H1 (cell line): Measurements from ENCODE around the gene CACNA1F. TPM values are rescaled to one million over a fixed set of nuclear protein-coding genes. Genes with fewer than 3 reads are reported as not detected.

ENCODE experiments used
- CTCF ChIA-PET: fragments of 300-600 bp; sonication (Branson Sonifier 250); formaldehyde crosslinking; loops from one replicate; lab custom pipeline; 2021; ENCODE audit not compliant: partially characterized antibody; lab: Charles Lee
- POLR2A ChIA-PET: fragments of 300-600 bp; sonication (Branson Sonifier 250); formaldehyde crosslinking; loops from one replicate; lab custom pipeline; 2021; ENCODE audit warnings: inconsistent platforms; ENCODE audit not compliant: partially characterized antibody; lab: Charles Lee
- DNase-seq, 2 experiments: peaks; one replicate each; pipeline versions ENCODE4 v3.0.0 to v3.0.0-alpha.2; 2010 to 2022; ENCODE audit warnings: low spot score in 2 of 2, low read depth in 1 of 2, mixed read lengths in 1 of 2
- FAIRE-seq: peaks from 2 replicates; lab custom pipeline; 2011; peaks lifted over from hg19 to GRCh38; lab: Jason Lieb, UNC
- H2AFZ ChIP-seq: 2 replicates; pipeline ENCODE4 v1.8.1; 2012; ENCODE audit warnings: low read length, inconsistent platforms
- H2AK5ac ChIP-seq: 2 replicates; pipeline ENCODE4 v1.6.1; 2013; ENCODE audit warnings: low read depth, low read length
- H2BK120ac ChIP-seq: replicated peaks from 2 replicates; pipeline ENCODE3; 2013; ENCODE audit warnings: low read depth, low read length, inconsistent platforms
- H2BK12ac ChIP-seq: 2 replicates; pipeline ENCODE4 v1.6.1; 2013; ENCODE audit warnings: low read depth, low read length
- H2BK15ac ChIP-seq: 2 replicates; pipeline ENCODE4 v1.6.1; 2013; ENCODE audit warnings: low read length
- H2BK20ac ChIP-seq: 2 replicates; pipeline ENCODE4 v1.6.1; 2013; ENCODE audit warnings: low read length
- H2BK5ac ChIP-seq: 2 replicates; pipeline ENCODE4 v1.6.1; 2013; ENCODE audit warnings: low read depth, low read length
- H3K14ac ChIP-seq: 2 replicates; pipeline ENCODE4 v1.6.1; 2013; ENCODE audit warnings: inconsistent platforms; ENCODE audit not compliant: insufficient read length
- H3K18ac ChIP-seq: 2 replicates; pipeline ENCODE4 v1.6.1; 2013; ENCODE audit warnings: low read length; ENCODE audit errors: extremely low read depth
- H3K23ac ChIP-seq: 2 replicates; pipeline ENCODE4 v1.6.1; 2013; ENCODE audit warnings: inconsistent platforms; ENCODE audit not compliant: insufficient read length
- H3K23me2 ChIP-seq: 2 replicates; pipeline ENCODE4 v1.6.1; 2013; ENCODE audit warnings: low read depth, low read length
- H3K27ac ChIP-seq: 2 replicates; pipeline ENCODE4 v1.6.1; 2011; ENCODE audit warnings: low read depth, low read length, inconsistent platforms
- H3K27me3 ChIP-seq, 4 experiments: replicated peaks in 1 of 4; 1 replicate in 1 of 4; 2 replicates in 3 of 4; pipeline versions ENCODE4 v1.6.1 to v1.8.1; 2011 to 2013; ENCODE audit warnings: low read length in 3 of 4, mild to moderate bottlenecking in 3 of 4, inconsistent platforms in 2 of 4, mixed read lengths in 2 of 4, moderate library complexity in 1 of 4; ENCODE audit not compliant: control insufficient read depth in 3 of 4, insufficient read depth in 3 of 4; ENCODE audit errors: extremely low read depth in 1 of 4
- H3K36me3 ChIP-seq, 4 experiments: 2 replicates each; pipeline versions ENCODE4 v1.6.1 to v1.8.1; 2011 to 2013; ENCODE audit warnings: mild to moderate bottlenecking in 4 of 4, low read length in 3 of 4, moderate library complexity in 2 of 4, control low read depth in 1 of 4, inconsistent platforms in 1 of 4; ENCODE audit not compliant: insufficient read depth in 4 of 4, control insufficient read depth in 2 of 4
- H3K4ac ChIP-seq: replicated peaks from 2 replicates; pipeline ENCODE3; 2013; ENCODE audit warnings: low read length, low read depth, mixed read lengths, inconsistent platforms; ENCODE audit not compliant: insufficient read length
- H3K4me1 ChIP-seq, 4 experiments: replicated peaks in 1 of 4; 1 replicate in 1 of 4; 2 replicates in 3 of 4; pipeline versions ENCODE4 v1.6.1 to v1.8.1; 2011 to 2013; ENCODE audit warnings: low read length in 3 of 4, inconsistent platforms in 2 of 4, mixed read lengths in 1 of 4; ENCODE audit not compliant: insufficient read depth in 4 of 4, control insufficient read depth in 3 of 4
- H3K4me2 ChIP-seq, 2 experiments: 2 replicates each; pipeline versions ENCODE4 v1.6.1 to v1.8.1; 2011 to 2013; ENCODE audit warnings: low read depth in 2 of 2, low read length in 2 of 2, control low read depth in 1 of 2, inconsistent platforms in 1 of 2, mild to moderate bottlenecking in 1 of 2; ENCODE audit not compliant: insufficient read depth in 1 of 2
- H3K4me3 ChIP-seq, 4 experiments: fragments of 200-600, 300-600 bp in 1 of 4; sonication (generic), shearing (Covaris generic), sonication (Bioruptor Twin) in 1 of 4; 2 replicates each; pipeline versions ENCODE4 v1.5.1 to v1.8.1; 2011 to 2016; ENCODE audit warnings: low read length in 4 of 4, low read depth in 3 of 4, control low read depth in 2 of 4, inconsistent platforms in 2 of 4, mild to moderate bottlenecking in 2 of 4, mixed read lengths in 1 of 4, moderate library complexity in 1 of 4; ENCODE audit not compliant: insufficient read depth in 2 of 4; ENCODE audit errors: extremely low read depth in 1 of 4
- H3K56ac ChIP-seq: replicated peaks from 2 replicates; pipeline ENCODE3; 2013; ENCODE audit warnings: low read depth, mild to moderate bottlenecking, mixed read lengths, low read length, inconsistent platforms; ENCODE audit not compliant: insufficient read length
- H3K79me1 ChIP-seq: 2 replicates; pipeline ENCODE4 v1.6.1; 2013; ENCODE audit warnings: low read depth, low read length, control low read depth
- H3K79me2 ChIP-seq, 2 experiments: 2 replicates each; pipeline versions ENCODE4 v1.6.1 to v1.8.1; 2012 to 2013; ENCODE audit warnings: low read length in 2 of 2, mild to moderate bottlenecking in 2 of 2, inconsistent platforms in 1 of 2; ENCODE audit not compliant: insufficient read depth in 2 of 2, control insufficient read depth in 1 of 2
- H3K9ac ChIP-seq, 4 experiments: replicated peaks in 1 of 4; 1 replicate in 1 of 4; 2 replicates in 3 of 4; pipeline versions ENCODE4 v1.6.1 to v1.8.1; 2011 to 2013; ENCODE audit warnings: low read depth in 3 of 4, low read length in 3 of 4, control low read depth in 2 of 4, mild to moderate bottlenecking in 2 of 4, moderate library complexity in 2 of 4, inconsistent platforms in 1 of 4; ENCODE audit errors: extremely low read depth in 1 of 4
- H3K9me3 ChIP-seq, 2 experiments: 2 replicates each; pipeline versions ENCODE4 v1.6.1 to v1.8.1; 2012 to 2013; ENCODE audit warnings: mild to moderate bottlenecking in 2 of 2, moderate library complexity in 2 of 2, control low read depth in 1 of 2, inconsistent platforms in 1 of 2, low read depth in 1 of 2, low read length in 1 of 2, mixed read lengths in 1 of 2; ENCODE audit not compliant: insufficient read depth in 2 of 2
- H4K20me1 ChIP-seq, 2 experiments: replicated peaks in 1 of 2; 2 replicates each; pipeline versions ENCODE3 to v1.8.1; 2011 to 2013; ENCODE audit warnings: inconsistent platforms in 2 of 2, low read length in 2 of 2, mild to moderate bottlenecking in 1 of 2; ENCODE audit not compliant: insufficient read depth in 2 of 2, control insufficient read depth in 1 of 2
- H4K5ac ChIP-seq: 2 replicates; pipeline ENCODE4 v1.6.1; 2013; ENCODE audit warnings: low read length, low read depth, mixed read lengths, inconsistent platforms; ENCODE audit not compliant: insufficient read length
- H4K8ac ChIP-seq: 2 replicates; pipeline ENCODE4 v1.8.0; 2013; ENCODE audit warnings: mild to moderate bottlenecking, moderate library complexity, low read length, inconsistent platforms; ENCODE audit not compliant: insufficient read depth; ENCODE audit errors: extremely low read depth
- H4K91ac ChIP-seq: replicated peaks from 2 replicates; pipeline ENCODE3; 2013; ENCODE audit warnings: low read length, mixed read lengths, inconsistent platforms; ENCODE audit not compliant: insufficient read length
- BACH1 ChIP-seq: IDR thresholded peaks from 2 replicates; pipeline ENCODE4 v1.6.1; 2012; ENCODE audit warnings: low read length, improper control_type of control experiment
- BRCA1 ChIP-seq: IDR thresholded peaks from 2 replicates; pipeline ENCODE4 v1.6.1; 2012; ENCODE audit warnings: low read depth, low read length, improper control_type of control experiment
- CBX5 ChIP-seq: fragments of 300-800, 300-1000 bp; sonication (generic); IDR thresholded peaks from 2 replicates; pipeline ENCODE4 v1.7.1; 2016; ENCODE audit warnings: antibody characterized with exemption, low read length, low read depth
- EZH2 ChIP-seq: fragments of 200-600 bp; sonication (generic); IDR thresholded peaks from 2 replicates; pipeline ENCODE4 v1.7.1; 2012; ENCODE audit warnings: low read depth, mild to moderate bottlenecking, moderate library complexity, low read length, inconsistent platforms; ENCODE audit not compliant: severe bottlenecking
- KDM1A ChIP-seq: fragments of 200-600, 300-600 bp; sonication (generic); IDR thresholded peaks from 2 replicates; pipeline ENCODE4 v1.7.1; 2016; ENCODE audit warnings: mild to moderate bottlenecking, low read length, borderline replicate concordance
- KDM5A ChIP-seq: fragments of 200-600 bp; IDR thresholded peaks from 2 replicates; pipeline ENCODE4 v1.7.1; 2012; ENCODE audit warnings: mild to moderate bottlenecking, low read length, inconsistent platforms, mixed read lengths
- NANOG ChIP-seq: IDR thresholded peaks from 2 replicates; pipeline ENCODE4 v1.6.1; 2011; ENCODE audit warnings: low read length, low read depth, mild to moderate bottlenecking, inconsistent platforms; ENCODE audit not compliant: insufficient read depth, poor library complexity, severe bottlenecking
- SAP30 ChIP-seq: fragments of 300-600 bp; sonication (generic); IDR thresholded peaks from 2 replicates; pipeline ENCODE4 v1.7.1; 2012; ENCODE audit warnings: low read length, moderate library complexity, mild to moderate bottlenecking, inconsistent platforms; ENCODE audit not compliant: insufficient read depth, insufficient replicate concordance
- SIN3A ChIP-seq, 2 experiments: IDR thresholded peaks in 1 of 2; conservative IDR thresholded peaks in 1 of 2; 2 replicates each; pipeline ENCODE4 v1.6.1; 2011 to 2012; ENCODE audit warnings: low read length in 2 of 2, improper control_type of control experiment in 1 of 2, low read depth in 1 of 2, mild to moderate bottlenecking in 1 of 2
- TAF1 ChIP-seq: IDR thresholded peaks from 2 replicates; pipeline ENCODE4 v1.6.1; 2011; ENCODE audit warnings: mild to moderate bottlenecking, low read depth, low read length
- YY1 ChIP-seq: IDR thresholded peaks from 2 replicates; pipeline ENCODE4 v1.6.1; 2011; ENCODE audit warnings: low read depth, mild to moderate bottlenecking, low read length
- WGBS, 2 experiments: shearing (Covaris generic) in 1 of 2; methylation state at CpG; one replicate each; pipeline versions ENCODE4 v1.1.6 to v1.1.7; 2013 to 2015; ENCODE audit warnings: low lambda C conversion rate in 2 of 2, mixed read lengths in 2 of 2, inconsistent platforms in 1 of 2, low coverage in 1 of 2, missing lambda C conversion rate in 1 of 2; ENCODE audit not compliant: insufficient replicate concordance in 2 of 2, insufficient coverage in 1 of 2, insufficient read length in 1 of 2; ENCODE audit errors: extremely low coverage in 1 of 2, missing lambda C conversion rate in 1 of 2; 5-methylcytosine and 5-hydroxymethylcytosine counted together
- polyA plus RNA-seq, 7 experiments: library from polyadenylated mRNA; depleted of rRNA in 3 of 7; stranded (reverse) in 5 of 7; unstranded in 2 of 7; fragments of >200 nt in 5 of 7; fragments of 200-250 nt in 2 of 7; gene quantifications; 1 replicate in 5 of 7; 2 replicates in 1 of 7; 4 replicates in 1 of 7; pipeline versions ENCODE4 v1.2.1 to v1.2.3, GENCODE V29; 2011 to 2013; ENCODE audit warnings: missing spikeins in 2 of 7, mixed read lengths in 2 of 7
- total RNA-seq: library from RNA; stranded (reverse); fragmentation: NEBNext Ultra II Directional; extraction: Animal tissue kit (Norgen Biotek cat#: 25700); gene quantifications from 2 replicates; pipeline ENCODE4 v1.2.1, GENCODE V29; 2021
- TF ChIP-seq, protein P1 (sequence below): IDR thresholded peaks from 2 replicates; pipeline ENCODE4 v1.6.1; 2012; ENCODE audit warnings: low read length, inconsistent platforms

Gene CACNA1F
- total and polyA plus RNA-seq, 2 of the 8 experiments (the other 6 are each of a cell fraction or from before 2014, with no cell fraction given) = 0.59 to 0.84 TPM

DNA sequence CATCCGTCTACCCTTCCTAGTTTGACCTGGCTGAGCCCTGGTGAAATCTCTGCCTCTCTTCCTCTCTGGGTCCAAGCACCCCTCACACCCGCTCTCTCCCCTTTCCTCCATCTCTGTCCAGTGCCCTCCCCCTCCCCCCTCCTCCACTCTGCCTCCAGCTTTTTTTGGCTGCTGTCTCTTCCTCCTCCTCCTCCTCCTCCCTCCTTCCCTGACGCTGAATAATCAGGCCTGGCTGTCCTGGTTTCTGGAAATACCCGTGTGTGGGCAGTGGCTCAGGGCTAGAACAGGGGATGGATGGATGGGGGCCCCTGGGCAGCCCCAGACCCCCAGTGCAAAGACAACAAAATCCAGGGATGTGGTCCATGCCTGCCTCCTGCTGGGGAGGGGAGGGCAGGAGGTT is 28.4 kb downstream of the CACNA1F start:
- WGBS, 2 experiments = 60% methylated on average over 1 of the region's 4 CpGs; no CpG with 5 or more reads in 1 of the 2 experiments
- Histone ChIP-seq H3K9me3 (no peaks in the 10 kb centered on the region), H2BK12ac (no peak overlapping the region), H4K5ac (no peak overlapping the region), H2BK5ac (no peak overlapping the region), H3K56ac (no peak overlapping the region), H3K14ac (no peak overlapping the region), H3K18ac (no peak overlapping the region), H3K4me3 (no peak overlapping the region), H4K8ac (no peak overlapping the region), H3K27me3 (no peaks in the 10 kb centered on the region), H2BK20ac (no peak overlapping the region), H4K91ac (no peak overlapping the region), H2BK120ac (no peak overlapping the region), H3K4me2 (no peak overlapping the region), H3K27ac (no peak overlapping the region), H2AFZ (no peak overlapping the region), H4K20me1 (no peaks in the 10 kb centered on the region), H3K23me2 (no peaks in the 10 kb centered on the region), H3K4me1 (peaks cover 0 to 12% (median 5%) of the 10 kb centered on the region in 4 experiments; a peak in 3 of 7 replicates), H3K9ac (no peak overlapping the region), H3K23ac (no peak overlapping the region), H2AK5ac (no peak overlapping the region), H3K36me3 (no peaks in the 10 kb centered on the region), H2BK15ac (no peak overlapping the region), H3K79me2 (no peaks in the 10 kb centered on the region), H3K79me1 (no peaks in the 10 kb centered on the region), H3K4ac (no peak overlapping the region)
- CTCF ChIA-PET = interaction anchor here (0.6 to 1.2 kb wide), 3 partner anchors 38 to 264 kb away, joined by 3 read pairs; no protein-coding TSS in a partner anchor
- DNase-seq (no peak), FAIRE-seq (no peak)
- POLR2A ChIA-PET = interaction anchor here (1.0 kb wide), 1 partner anchor 12 kb away, joined by 4 read pairs; no protein-coding TSS in a partner anchor
- no peak for TF ChIP-seq YY1
- TF ChIP-seq CBX5 = no peak
- no peak for TF ChIP-seq NANOG
- no peak for TF ChIP-seq SAP30
- TF ChIP-seq KDM5A = no peak
- no peak for TF ChIP-seq TAF1
- TF ChIP-seq BACH1 = no peak
- TF ChIP-seq EZH2 = no peak
- TF ChIP-seq SIN3A (conservative IDR thresholded peaks at IDR 0.05 in 1 of 2, IDR thresholded peaks at IDR 0.05 in 1 of 2; ENCODE audit: low read depth in 1 of 2, low read length in 2 of 2) = no peak
- TF ChIP-seq KDM1A = no peak
- TF ChIP-seq BRCA1 = no peak
- TF ChIP-seq, protein P1, sequence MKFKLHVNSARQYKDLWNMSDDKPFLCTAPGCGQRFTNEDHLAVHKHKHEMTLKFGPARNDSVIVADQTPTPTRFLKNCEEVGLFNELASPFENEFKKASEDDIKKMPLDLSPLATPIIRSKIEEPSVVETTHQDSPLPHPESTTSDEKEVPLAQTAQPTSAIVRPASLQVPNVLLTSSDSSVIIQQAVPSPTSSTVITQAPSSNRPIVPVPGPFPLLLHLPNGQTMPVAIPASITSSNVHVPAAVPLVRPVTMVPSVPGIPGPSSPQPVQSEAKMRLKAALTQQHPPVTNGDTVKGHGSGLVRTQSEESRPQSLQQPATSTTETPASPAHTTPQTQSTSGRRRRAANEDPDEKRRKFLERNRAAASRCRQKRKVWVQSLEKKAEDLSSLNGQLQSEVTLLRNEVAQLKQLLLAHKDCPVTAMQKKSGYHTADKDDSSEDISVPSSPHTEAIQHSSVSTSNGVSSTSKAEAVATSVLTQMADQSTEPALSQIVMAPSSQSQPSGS = no peak
